ENCODE data around the gene KLRD1.
"Not testable (repeated sequence)": the region's sequence is repeated elsewhere in the genome, so short reads cannot be mapped to it uniquely, and the experiment has no call there.

Gene KLRD1

GRCh38 chr12:10339053-10339840, 31.6 kb downstream of the KLRD1 start:
- H3K4me1 ChIP-seq (ENCODE audit: insufficient read depth, insufficient read length), result no peaks in the 10 kb centered on the region
- TF ChIP-seq SUZ12 (IDR thresholded peaks at IDR 0.05; ENCODE audit: extremely low read depth, insufficient read depth, insufficient read length) (no peak), YY1 (IDR thresholded peaks at IDR 0.05; ENCODE audit: insufficient read depth, insufficient read length) (no peak), ZNF274 (IDR thresholded peaks at IDR 0.05; ENCODE audit: low read depth, low read length) (no peak)
- peaks cover 27% of the 10 kb centered on the region for H3K9me3 ChIP-seq (ENCODE audit: insufficient read depth, low read length)
- H3K9ac ChIP-seq (ENCODE audit: insufficient read length, low read depth), result no peak overlapping the region
- no peaks in the 10 kb centered on the region for H3K27me3 ChIP-seq (ENCODE audit: insufficient read depth, insufficient read length)
- no peak for DNase-seq (ENCODE audit: low read depth, low spot score)
- H3K4me3 ChIP-seq (ENCODE audit: insufficient read length, low read depth), result no peak overlapping the region
- no peaks in the 10 kb centered on the region for H3K36me3 ChIP-seq (ENCODE audit: insufficient read depth, insufficient read length, low read length)

- peaks cover 27% of the 10 kb centered on the region for H3K9me3 ChIP-seq (ENCODE audit: insufficient read depth, low read length)
- DNase-seq (ENCODE audit: low read depth, low spot score); H3K9ac ChIP-seq (ENCODE audit: insufficient read length, low read depth); H3K27me3 ChIP-seq (ENCODE audit: insufficient read depth, insufficient read length); H3K4me3 ChIP-seq (ENCODE audit: insufficient read length, low read depth); H3K4me1 ChIP-seq (ENCODE audit: insufficient read depth, insufficient read length); H3K36me3 ChIP-seq (ENCODE audit: insufficient read depth, insufficient read length, low read length): not testable (repeated sequence)
Measured at GRCh38 chr12:10340946-10341345, 33.3 kb downstream of the KLRD1 start.

- Histone ChIP-seq H3K4me1 (ENCODE audit: insufficient read depth, insufficient read length) (no peaks in the 10 kb centered on the region), H3K36me3 (ENCODE audit: insufficient read depth, insufficient read length, low read length) (no peaks in the 10 kb centered on the region), H3K27me3 (ENCODE audit: insufficient read depth, insufficient read length) (no peaks in the 10 kb centered on the region), H3K4me3 (ENCODE audit: insufficient read length, low read depth) (no peak overlapping the region), H3K9me3 (ENCODE audit: insufficient read depth, low read length) (peaks cover 27% of the 10 kb centered on the region), H3K9ac (ENCODE audit: insufficient read length, low read depth) (no peak overlapping the region)
- no peak for DNase-seq (ENCODE audit: low read depth, low spot score)
- TF ChIP-seq YY1 (IDR thresholded peaks at IDR 0.05; ENCODE audit: insufficient read depth, insufficient read length) (no peak), SUZ12 (IDR thresholded peaks at IDR 0.05; ENCODE audit: extremely low read depth, insufficient read depth, insufficient read length) (no peak), ZNF274 (IDR thresholded peaks at IDR 0.05; ENCODE audit: low read depth, low read length) (no peak)
Measured at GRCh38 chr12:10341892-10342509, 34.3 kb downstream of the KLRD1 start.

GRCh38 chr12:10351457-10351856, 43.8 kb downstream of the KLRD1 start:
- not testable (repeated sequence) for H3K27me3 ChIP-seq (ENCODE audit: insufficient read depth, insufficient read length); DNase-seq (ENCODE audit: low read depth, low spot score); H3K9me3 ChIP-seq (ENCODE audit: insufficient read depth, low read length); H3K4me3 ChIP-seq (ENCODE audit: insufficient read length, low read depth); H3K9ac ChIP-seq (ENCODE audit: insufficient read length, low read depth); H3K36me3 ChIP-seq (ENCODE audit: insufficient read depth, insufficient read length, low read length); H3K4me1 ChIP-seq (ENCODE audit: insufficient read depth, insufficient read length)

GRCh38 chr12:10354071-10354470, 46.4 kb downstream of the KLRD1 start:
- Histone ChIP-seq H3K9me3 (ENCODE audit: insufficient read depth, low read length) (peaks cover 19% of the 10 kb centered on the region; the same call in 1 of the 2 replicates), H3K36me3 (ENCODE audit: insufficient read depth, insufficient read length, low read length) (no peaks in the 10 kb centered on the region), H3K4me3 (ENCODE audit: insufficient read length, low read depth) (no peak overlapping the region), H3K9ac (ENCODE audit: insufficient read length, low read depth) (no peak overlapping the region), H3K27me3 (ENCODE audit: insufficient read depth, insufficient read length) (no peaks in the 10 kb centered on the region), H3K4me1 (ENCODE audit: insufficient read depth, insufficient read length) (peaks cover 4% of the 10 kb centered on the region)
- TF ChIP-seq SUZ12 (IDR thresholded peaks at IDR 0.05; ENCODE audit: extremely low read depth, insufficient read depth, insufficient read length) (no peak), YY1 (IDR thresholded peaks at IDR 0.05; ENCODE audit: insufficient read depth, insufficient read length) (no peak), ZNF274 (IDR thresholded peaks at IDR 0.05; ENCODE audit: low read depth, low read length) (no peak)
- no peak for DNase-seq (ENCODE audit: low read depth, low spot score)

GRCh38 chr12:10354502-10354901, 46.8 kb downstream of the KLRD1 start:
- H3K9ac ChIP-seq (ENCODE audit: insufficient read length, low read depth), result no peak overlapping the region
- H3K4me3 ChIP-seq (ENCODE audit: insufficient read length, low read depth), result no peak overlapping the region
- DNase-seq (ENCODE audit: low read depth, low spot score), result no peak
- H3K27me3 ChIP-seq (ENCODE audit: insufficient read depth, insufficient read length), result no peaks in the 10 kb centered on the region
- peaks cover 4% of the 10 kb centered on the region for H3K4me1 ChIP-seq (ENCODE audit: insufficient read depth, insufficient read length)
- peaks cover 19% of the 10 kb centered on the region; the same call in 1 of the 2 replicates for H3K9me3 ChIP-seq (ENCODE audit: insufficient read depth, low read length)
- no peaks in the 10 kb centered on the region for H3K36me3 ChIP-seq (ENCODE audit: insufficient read depth, insufficient read length, low read length)
- TF ChIP-seq SUZ12 (IDR thresholded peaks at IDR 0.05; ENCODE audit: extremely low read depth, insufficient read depth, insufficient read length) (no peak), YY1 (IDR thresholded peaks at IDR 0.05; ENCODE audit: insufficient read depth, insufficient read length) (peak; percentile 21)

GRCh38 chr12:10358131-10358530, 50.5 kb downstream of the KLRD1 start:
- no peaks in the 10 kb centered on the region for H3K27me3 ChIP-seq (ENCODE audit: insufficient read depth, insufficient read length)
- peaks cover 7% of the 10 kb centered on the region for H3K4me1 ChIP-seq (ENCODE audit: insufficient read depth, insufficient read length)
- TF ChIP-seq SUZ12 (IDR thresholded peaks at IDR 0.05; ENCODE audit: extremely low read depth, insufficient read depth, insufficient read length), result no peak
- TF ChIP-seq YY1 (IDR thresholded peaks at IDR 0.05; ENCODE audit: insufficient read depth, insufficient read length), result no peak
- no peak for TF ChIP-seq ZNF274 (IDR thresholded peaks at IDR 0.05; ENCODE audit: low read depth, low read length)
- H3K9me3 ChIP-seq (ENCODE audit: insufficient read depth, low read length), result peaks cover 29% of the 10 kb centered on the region; the same call in 1 of the 2 replicates
- H3K9ac ChIP-seq (ENCODE audit: insufficient read length, low read depth), result no peak overlapping the region
- H3K36me3 ChIP-seq (ENCODE audit: insufficient read depth, insufficient read length, low read length), result no peaks in the 10 kb centered on the region
- H3K4me3 ChIP-seq (ENCODE audit: insufficient read length, low read depth), result no peak overlapping the region
- DNase-seq (ENCODE audit: low read depth, low spot score), result no peak

Measured in NT2/D1 (cell line).